Stimulated activated CD8-positive, alpha-beta memory T cell treated with anti-CD3 and anti-CD28 coated beads, Interleukin-2, amount 100 ng/mL, for 1 hour (primary cell): ENCODE results near the gene BPIFB2.
"Not testable (repeated sequence)": the region's sequence is repeated elsewhere in the genome, so short reads cannot be mapped to it uniquely, and the experiment has no call there.

Source experiments
- DNase-seq, 2 donors: peaks; one replicate each; pipeline ENCODE4 v3.0.0-alpha.2; 2020; ENCODE audit warnings: low read depth in 2 of 2

Gene BPIFB2

GRCh38 chr20:33007376-33008335, at the start of gene BPIFB2:
Gene BPIFB2, plus strand, starts transcription at chr20:33007704. Its CDS starts 871 bp downstream, at chr20:33008575.
- DNase-seq = no peak

- DNase-seq = no peak
Measured at GRCh38 chr20:32958574-32958973, 48.9 kb upstream of the BPIFB2 start.

GRCh38 chr20:32959351-32960221, 47.9 kb upstream of the BPIFB2 start:
- DNase-seq = no peak

GRCh38 chr20:32960222-32960518, 47.3 kb upstream of the BPIFB2 start:
- no peak for DNase-seq

- no peak for DNase-seq
Measured at GRCh38 chr20:32960849-32961731, 46.4 kb upstream of the BPIFB2 start.

- no peak for DNase-seq
Measured at GRCh38 chr20:32962053-32962452, 45.5 kb upstream of the BPIFB2 start.

GRCh38 chr20:32962646-32963045, 44.9 kb upstream of the BPIFB2 start:
- not testable (repeated sequence) for DNase-seq

GRCh38 chr20:32963176-32963575, 44.3 kb upstream of the BPIFB2 start:
- no peak for DNase-seq

GRCh38 chr20:32964575-32964974, 42.9 kb upstream of the BPIFB2 start:
- DNase-seq = no peak

- no peak for DNase-seq
Measured at GRCh38 chr20:32965115-32965514, 42.4 kb upstream of the BPIFB2 start.

- no peak for DNase-seq
Measured at GRCh38 chr20:32965581-32966373, 41.7 kb upstream of the BPIFB2 start.

GRCh38 chr20:32966382-32966781, 41.1 kb upstream of the BPIFB2 start:
- no peak for DNase-seq

- no peak for DNase-seq
Measured at GRCh38 chr20:32966881-32967781, 40.4 kb upstream of the BPIFB2 start.

- no peak for DNase-seq
Measured at GRCh38 chr20:32967961-32968457, 39.5 kb upstream of the BPIFB2 start.

GRCh38 chr20:32968478-32969241, 38.8 kb upstream of the BPIFB2 start:
- DNase-seq = no peak

GRCh38 chr20:32969356-32970114, 38.0 kb upstream of the BPIFB2 start:
- no peak for DNase-seq

GRCh38 chr20:32970115-32970972, 37.2 kb upstream of the BPIFB2 start:
- no peak for DNase-seq
